HCT116 (cell line): Measurements from ENCODE around the gene CENPX.

Experiments
- EGR1 ChIP-seq: IDR thresholded peaks from 2 replicates; pipeline ENCODE4 v1.6.1; 2012; ENCODE audit warnings: low read depth
- EZH2 ChIP-seq: fragments of 200-600 bp; sonication (generic); IDR thresholded peaks from 2 replicates; pipeline ENCODE4 v1.6.1; 2017; ENCODE audit warnings: antibody characterized with exemption, mixed run types
- POLR2A ChIP-seq: IDR thresholded peaks from 2 replicates; pipeline ENCODE4 v1.7.0; 2011; ENCODE audit warnings: borderline replicate concordance; ENCODE audit not compliant: insufficient read depth, insufficient read length; ENCODE audit errors: extremely low read depth
- POLR2AphosphoS5 ChIP-seq: IDR thresholded peaks from 2 replicates; pipeline ENCODE4 v1.6.1; 2011; ENCODE audit warnings: mild to moderate bottlenecking, low read depth, low read length, moderate library complexity
- TCF7L2 ChIP-seq: IDR thresholded peaks from 2 replicates; pipeline ENCODE4 v1.7.0; 2011; ENCODE audit warnings: borderline replicate concordance, inconsistent platforms; ENCODE audit not compliant: insufficient read depth, insufficient read length; ENCODE audit errors: extremely low read depth
- YY1 ChIP-seq: IDR thresholded peaks from 2 replicates; pipeline ENCODE4 v1.6.1; 2011; ENCODE audit warnings: low read length, low read depth, moderate library complexity, mild to moderate bottlenecking; ENCODE audit not compliant: insufficient replicate concordance; ENCODE audit errors: extremely low read depth
- ZNF274 ChIP-seq: fragments of 200-500 bp; sonication (Bioruptor generic); IDR thresholded peaks from 2 replicates; pipeline ENCODE4 v1.6.1; 2014; ENCODE audit warnings: mild to moderate bottlenecking, low read depth, low read length, inconsistent platforms
- TF ChIP-seq, protein P1 (sequence below), 3 experiments: fragments of 200-600 bp in 1 of 3; sonication (generic) in 1 of 3; IDR thresholded peaks in 2 of 3; conservative IDR thresholded peaks in 1 of 3; 2 replicates each; pipeline ENCODE4 v1.5.1; 2012 to 2017; ENCODE audit warnings: low read depth in 2 of 3, low read length in 2 of 3, antibody characterized with exemption in 1 of 3, borderline replicate concordance in 1 of 3, control low read depth in 1 of 3, mild to moderate bottlenecking in 1 of 3, mixed read lengths in 1 of 3, mixed run types in 1 of 3, moderate library complexity in 1 of 3; ENCODE audit not compliant: insufficient read depth in 1 of 3

DNA sequence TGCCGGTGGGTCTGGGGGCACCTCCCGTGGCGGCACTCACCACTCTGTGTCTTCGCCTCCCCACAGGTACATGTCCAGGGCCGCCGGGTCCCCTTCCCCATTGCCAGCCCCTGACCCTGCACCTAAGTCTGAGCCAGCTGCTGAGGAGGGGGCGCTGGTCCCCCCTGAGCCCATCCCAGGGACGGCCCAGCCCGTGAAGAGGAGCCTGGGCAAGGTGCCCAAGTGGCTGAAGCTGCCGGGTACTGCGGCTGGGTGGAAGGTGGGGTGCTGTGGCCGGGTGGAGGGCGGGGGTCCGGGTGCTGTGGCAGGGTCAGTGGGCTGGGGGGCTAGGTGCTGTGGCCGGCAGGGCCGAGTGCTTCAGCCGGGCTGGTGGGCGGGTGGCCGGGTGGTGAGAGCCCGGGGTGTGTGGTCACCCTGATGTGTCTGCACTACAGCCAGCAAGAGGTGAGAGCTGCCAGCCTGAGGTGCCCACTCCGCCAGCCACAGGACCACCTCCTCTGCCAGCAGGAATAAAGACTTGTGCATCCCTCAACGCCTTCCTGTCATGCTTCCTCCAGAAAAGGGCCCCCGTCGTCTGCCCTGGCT lies 5.7 kb downstream of the CENPX start:
- TF ChIP-seq, protein P1, sequence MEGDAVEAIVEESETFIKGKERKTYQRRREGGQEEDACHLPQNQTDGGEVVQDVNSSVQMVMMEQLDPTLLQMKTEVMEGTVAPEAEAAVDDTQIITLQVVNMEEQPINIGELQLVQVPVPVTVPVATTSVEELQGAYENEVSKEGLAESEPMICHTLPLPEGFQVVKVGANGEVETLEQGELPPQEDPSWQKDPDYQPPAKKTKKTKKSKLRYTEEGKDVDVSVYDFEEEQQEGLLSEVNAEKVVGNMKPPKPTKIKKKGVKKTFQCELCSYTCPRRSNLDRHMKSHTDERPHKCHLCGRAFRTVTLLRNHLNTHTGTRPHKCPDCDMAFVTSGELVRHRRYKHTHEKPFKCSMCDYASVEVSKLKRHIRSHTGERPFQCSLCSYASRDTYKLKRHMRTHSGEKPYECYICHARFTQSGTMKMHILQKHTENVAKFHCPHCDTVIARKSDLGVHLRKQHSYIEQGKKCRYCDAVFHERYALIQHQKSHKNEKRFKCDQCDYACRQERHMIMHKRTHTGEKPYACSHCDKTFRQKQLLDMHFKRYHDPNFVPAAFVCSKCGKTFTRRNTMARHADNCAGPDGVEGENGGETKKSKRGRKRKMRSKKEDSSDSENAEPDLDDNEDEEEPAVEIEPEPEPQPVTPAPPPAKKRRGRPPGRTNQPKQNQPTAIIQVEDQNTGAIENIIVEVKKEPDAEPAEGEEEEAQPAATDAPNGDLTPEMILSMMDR (IDR thresholded peaks at IDR 0.05 in 2 of 3, conservative IDR thresholded peaks at IDR 0.05 in 1 of 3; ENCODE audit: borderline replicate concordance in 1 of 3, insufficient read depth in 1 of 3, low read depth in 2 of 3, low read length in 2 of 3), result no peak
- TF ChIP-seq POLR2A (no peak), YY1 (no peak), EGR1 (no peak), EZH2 (no peak), ZNF274 (no peak), POLR2AphosphoS5 (no peak), TCF7L2 (no peak)
